Chondrocyte (in vitro differentiated cells): ENCODE data around the gene CCDC6. TPM values are rescaled to one million over a fixed set of nuclear protein-coding genes. Genes with fewer than 3 reads are reported as not detected.

Experiments used
- DNase-seq: peaks from one replicate; pipeline ENCODE4 v3.0.0; 2021; ENCODE audit warnings: mixed read lengths, low spot score
- H3K27ac Mint-ChIP-seq: one replicate; pipeline ENCODE4 v1.8.0; 2021; ENCODE audit warnings: mild to moderate bottlenecking, moderate library complexity, mixed read lengths; ENCODE audit not compliant: unreplicated experiment
- H3K27me3 Mint-ChIP-seq: 2 replicates; pipeline ENCODE4 v1.8.0; 2021; ENCODE audit warnings: low read depth, mixed read lengths
- H3K36me3 Mint-ChIP-seq: 2 replicates; pipeline ENCODE4 v1.8.0; 2021; ENCODE audit warnings: low read depth, mixed read lengths
- H3K4me1 Mint-ChIP-seq: 2 replicates; pipeline ENCODE4 v1.8.0; 2021; ENCODE audit warnings: low read depth, mild to moderate bottlenecking, mixed read lengths
- H3K4me3 Mint-ChIP-seq: one replicate; pipeline ENCODE4 v1.8.0; 2021; ENCODE audit warnings: mild to moderate bottlenecking, moderate library complexity, mixed read lengths; ENCODE audit not compliant: unreplicated experiment
- H3K9me3 Mint-ChIP-seq: 2 replicates; pipeline ENCODE4 v1.8.0; 2021; ENCODE audit warnings: low read depth, mixed read lengths
- CTCF ChIP-seq: fragments of 200-600 bp; sonication (generic); IDR thresholded peaks from 2 replicates; pipeline ENCODE4 v1.5.0; 2021; ENCODE audit warnings: antibody characterized with exemption, mild to moderate bottlenecking, moderate library complexity
- total RNA-seq: library from RNA; stranded (reverse); gene quantifications from 3 replicates; pipeline ENCODE4 v1.2.1, GENCODE V29; 2021

CCDC6 gene
- total RNA-seq, 1 donor from 2014 or later, result 59.3 TPM

GRCh38 chr10:59839576-59839975, 66.8 kb downstream of the CCDC6 start:
- H3K4me3 Mint-ChIP-seq, result no peak overlapping the region
- H3K36me3 Mint-ChIP-seq, result peaks cover 8% of the 10 kb centered on the region
- no peaks in the 10 kb centered on the region for H3K27me3 Mint-ChIP-seq
- H3K9me3 Mint-ChIP-seq, result no peaks in the 10 kb centered on the region
- no peak for DNase-seq
- no peak for TF ChIP-seq CTCF
- H3K4me1 Mint-ChIP-seq, result peaks cover 15% of the 10 kb centered on the region
- peak overlapping the region; percentile 71 for H3K27ac Mint-ChIP-seq

GRCh38 chr10:59838085-59838789, 68.1 kb downstream of the CCDC6 start:
- no peaks in the 10 kb centered on the region for H3K9me3 Mint-ChIP-seq
- H3K4me1 Mint-ChIP-seq, result peaks cover 18% of the 10 kb centered on the region
- no peak overlapping the region for H3K4me3 Mint-ChIP-seq
- DNase-seq, result no peak
- peaks cover 4% of the 10 kb centered on the region for H3K36me3 Mint-ChIP-seq
- no peaks in the 10 kb centered on the region for H3K27me3 Mint-ChIP-seq
- H3K27ac Mint-ChIP-seq, result no peak overlapping the region
- no peak for TF ChIP-seq CTCF

- TF ChIP-seq CTCF, result no peak
- DNase-seq, result no peak
- H3K27ac Mint-ChIP-seq, result no peak overlapping the region
- H3K4me3 Mint-ChIP-seq, result no peak overlapping the region
- peaks cover 3% of the 10 kb centered on the region for H3K4me1 Mint-ChIP-seq
- no peaks in the 10 kb centered on the region for H3K27me3 Mint-ChIP-seq
- no peaks in the 10 kb centered on the region for H3K9me3 Mint-ChIP-seq
- peaks cover 1% of the 10 kb centered on the region for H3K36me3 Mint-ChIP-seq
Observed at GRCh38 chr10:59833810-59834209, 72.5 kb downstream of the CCDC6 start.

- H3K36me3 Mint-ChIP-seq, result peaks cover 1% of the 10 kb centered on the region
Observed at GRCh38 chr10:59832506-59832905, 73.8 kb downstream of the CCDC6 start.

More at GRCh38 chr10:59832506-59832905, 73.8 kb downstream of the CCDC6 start:
- H3K27ac Mint-ChIP-seq, result no peak overlapping the region
- no peaks in the 10 kb centered on the region for H3K9me3 Mint-ChIP-seq
- H3K4me3 Mint-ChIP-seq, result no peak overlapping the region
- no peaks in the 10 kb centered on the region for H3K27me3 Mint-ChIP-seq
- no peak for DNase-seq
- H3K4me1 Mint-ChIP-seq, result peaks cover 3% of the 10 kb centered on the region
- no peak for TF ChIP-seq CTCF
